NCI-H1436 treated with DMSO at 0.1 percent for 48 hours (cell line): ENCODE results near the gene KIF24.
A peak's percentile ranks its signal among the peaks of the same experiment; 100 is the strongest.
"Not testable (repeated sequence)": the region's sequence is repeated elsewhere in the genome, so short reads cannot be mapped to it uniquely, and the experiment has no call there.

Experiments used
- DNase-seq: peaks from one replicate; lab custom pipeline; 2025; lab: John Stamatoyannopoulos, UW

The KIF24 gene

GRCh38 chr9:34328987-34329832 is at the start of gene KIF24, which contains the start of gene NUDT2:
Gene KIF24 (minus strand): TSS chr9:34329268. CDS start chr9:34311346, 17,922 bp downstream.
Gene NUDT2 (plus strand): TSS chr9:34329569. CDS start chr9:34339040, 9,471 bp downstream.
- peak; percentile 99 for DNase-seq

GRCh38 chr9:34378376-34379060 is 49.5 kb upstream of the KIF24 start:
- DNase-seq, result no peak

GRCh38 chr9:34377404-34377746 is 48.3 kb upstream of the KIF24 start:
- no peak for DNase-seq

GRCh38 chr9:34376596-34377403 is 47.7 kb upstream of the KIF24 start, which contains the start of gene MYORG:
Gene MYORG (minus strand): TSS chr9:34376898. CDS start chr9:34372943, 3,955 bp downstream.
- peak; percentile 89 for DNase-seq

GRCh38 chr9:34375901-34376595 is 47.0 kb upstream of the KIF24 start:
- DNase-seq, result no peak

GRCh38 chr9:34374905-34375552 is 46.0 kb upstream of the KIF24 start:
- DNase-seq, result no peak

- DNase-seq, result no peak
Observed at GRCh38 chr9:34374339-34374738, 45.3 kb upstream of the KIF24 start.

GRCh38 chr9:34373749-34374148 is 44.7 kb upstream of the KIF24 start:
- DNase-seq, result no peak

- DNase-seq, result no peak
Observed at GRCh38 chr9:34372467-34373011, 43.5 kb upstream of the KIF24 start.

GRCh38 chr9:34371886-34372466 is 42.9 kb upstream of the KIF24 start:
- DNase-seq, result no peak

GRCh38 chr9:34370970-34371880 is 42.2 kb upstream of the KIF24 start:
- DNase-seq, result no peak

- DNase-seq, result no peak
Observed at GRCh38 chr9:34370335-34370969, 41.4 kb upstream of the KIF24 start.

GRCh38 chr9:34369636-34370035 is 40.6 kb upstream of the KIF24 start:
- DNase-seq, result no peak

GRCh38 chr9:34368796-34369195 is 39.7 kb upstream of the KIF24 start:
- not testable (repeated sequence) for DNase-seq

- DNase-seq, result not testable (repeated sequence)
Observed at GRCh38 chr9:34367751-34368410, 38.8 kb upstream of the KIF24 start.

GRCh38 chr9:34366365-34366764 is 37.3 kb upstream of the KIF24 start:
- no peak for DNase-seq

GRCh38 chr9:34365282-34365681 is 36.2 kb upstream of the KIF24 start:
- no peak for DNase-seq

- no peak for DNase-seq
Observed at GRCh38 chr9:34363619-34364351, 34.7 kb upstream of the KIF24 start.
